ENCODE results near the gene GFAP.
A peak's percentile ranks its signal among the peaks of the same experiment; 100 is the strongest.
"Not testable (repeated sequence)": the region's sequence is repeated elsewhere in the genome, so short reads cannot be mapped to it uniquely, and the experiment has no call there.

GFAP gene

DNA sequence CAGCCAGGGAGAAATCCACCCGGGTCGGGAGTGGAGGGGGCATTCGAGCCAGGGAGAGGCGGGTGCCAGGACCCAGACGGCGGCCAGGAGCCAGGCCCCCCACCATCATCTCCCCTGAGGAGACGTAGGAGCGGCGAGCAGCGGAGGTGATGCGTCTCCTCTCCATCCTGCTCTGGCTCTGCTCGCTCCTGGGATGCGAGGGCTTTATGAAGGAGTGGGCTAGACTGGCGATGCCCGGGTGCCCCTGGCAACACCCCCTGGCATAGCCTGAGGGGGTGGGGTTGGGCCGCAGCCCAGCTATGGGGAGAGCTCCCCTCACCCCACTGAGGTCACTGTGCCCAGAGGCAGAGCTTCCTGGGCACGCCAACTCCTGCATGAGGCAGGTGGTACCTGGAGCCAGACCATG, at the start of gene GFAP:
Gene GFAP (minus strand): TSS at position 180 of the 406 bp plus-strand sequence. CDS start 14 bp downstream, at position 166.
- DNase-seq, result no peak

DNA sequence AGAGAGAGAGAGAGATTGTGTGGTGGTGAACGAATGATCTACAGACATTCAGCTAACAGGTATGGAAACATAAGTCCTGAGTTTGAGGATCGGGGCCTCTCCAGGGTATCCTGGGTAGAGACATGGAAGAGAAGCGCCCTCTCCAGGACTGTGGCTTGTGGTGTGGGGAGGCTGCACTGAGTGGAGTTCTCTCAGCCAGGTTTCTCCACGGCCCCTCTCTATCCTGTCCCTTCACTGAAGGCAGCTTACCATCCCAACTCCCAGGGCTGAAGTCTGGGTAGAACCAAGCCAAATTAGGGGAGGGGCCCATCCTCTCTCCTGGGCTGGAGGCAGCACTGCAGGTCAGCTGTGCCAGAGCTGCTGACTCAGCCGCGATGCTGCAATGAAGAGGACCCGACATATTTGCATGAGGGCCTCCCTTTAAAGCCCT, 46.6 kb upstream of the GFAP start:
- peak; percentile 15 to 16 for DNase-seq

DNA sequence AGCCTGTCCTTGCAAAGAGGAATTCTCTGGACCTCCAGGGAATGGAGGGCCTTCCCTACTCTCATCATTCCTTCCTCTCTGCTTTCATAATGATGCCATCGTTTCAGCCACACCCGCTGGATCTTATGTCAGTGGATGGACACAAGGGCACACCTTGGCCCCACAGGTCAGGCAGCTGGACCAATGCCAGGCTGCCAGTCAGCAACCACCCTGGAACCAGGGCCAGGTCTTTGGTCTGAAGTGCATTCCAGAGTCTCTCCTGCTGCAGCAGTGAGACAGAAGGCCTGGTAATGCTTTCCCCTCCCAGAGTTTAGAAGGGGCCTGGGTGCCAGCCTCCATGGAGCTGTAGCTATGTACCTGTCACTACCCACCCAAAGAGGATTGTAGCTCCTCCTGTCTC, 45.4 kb upstream of the GFAP start:
- no peak for DNase-seq

DNA sequence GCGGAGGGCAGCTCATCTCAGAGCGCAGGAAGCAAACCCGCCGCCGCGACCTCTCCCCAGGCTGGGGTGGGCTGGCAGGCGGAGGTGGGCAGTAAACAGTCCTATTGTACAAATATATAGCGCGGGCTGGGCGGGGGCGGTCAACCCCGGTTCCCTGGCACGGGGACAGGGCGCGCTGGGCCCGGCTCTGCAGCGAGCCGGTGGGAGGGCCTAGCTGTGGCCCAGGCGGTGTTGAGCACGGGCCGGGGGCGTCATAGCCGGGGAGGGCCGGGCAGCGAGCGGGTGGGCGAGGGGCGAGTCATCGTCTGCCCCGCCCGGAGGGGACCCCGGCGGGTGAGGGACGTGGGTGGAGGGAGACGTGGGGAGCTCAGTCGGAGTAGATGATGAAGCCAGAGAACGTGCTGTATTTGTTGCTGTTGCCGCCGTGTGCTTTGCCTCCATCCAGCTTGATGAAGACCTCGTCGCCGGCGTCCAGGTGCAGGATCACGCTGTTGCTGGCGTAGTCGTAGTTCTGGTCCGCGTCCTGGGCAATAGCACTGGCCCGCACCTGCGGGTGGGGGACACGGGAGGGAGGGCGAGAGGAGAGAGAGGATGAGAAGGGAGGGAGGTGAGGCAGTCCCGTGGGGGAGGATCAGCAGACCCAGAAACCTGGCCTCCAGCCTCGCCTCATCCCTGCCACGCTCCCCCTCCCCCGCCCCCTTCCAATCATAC, 44.7 kb upstream of the GFAP start:
- DNase-seq, result no peak

DNA sequence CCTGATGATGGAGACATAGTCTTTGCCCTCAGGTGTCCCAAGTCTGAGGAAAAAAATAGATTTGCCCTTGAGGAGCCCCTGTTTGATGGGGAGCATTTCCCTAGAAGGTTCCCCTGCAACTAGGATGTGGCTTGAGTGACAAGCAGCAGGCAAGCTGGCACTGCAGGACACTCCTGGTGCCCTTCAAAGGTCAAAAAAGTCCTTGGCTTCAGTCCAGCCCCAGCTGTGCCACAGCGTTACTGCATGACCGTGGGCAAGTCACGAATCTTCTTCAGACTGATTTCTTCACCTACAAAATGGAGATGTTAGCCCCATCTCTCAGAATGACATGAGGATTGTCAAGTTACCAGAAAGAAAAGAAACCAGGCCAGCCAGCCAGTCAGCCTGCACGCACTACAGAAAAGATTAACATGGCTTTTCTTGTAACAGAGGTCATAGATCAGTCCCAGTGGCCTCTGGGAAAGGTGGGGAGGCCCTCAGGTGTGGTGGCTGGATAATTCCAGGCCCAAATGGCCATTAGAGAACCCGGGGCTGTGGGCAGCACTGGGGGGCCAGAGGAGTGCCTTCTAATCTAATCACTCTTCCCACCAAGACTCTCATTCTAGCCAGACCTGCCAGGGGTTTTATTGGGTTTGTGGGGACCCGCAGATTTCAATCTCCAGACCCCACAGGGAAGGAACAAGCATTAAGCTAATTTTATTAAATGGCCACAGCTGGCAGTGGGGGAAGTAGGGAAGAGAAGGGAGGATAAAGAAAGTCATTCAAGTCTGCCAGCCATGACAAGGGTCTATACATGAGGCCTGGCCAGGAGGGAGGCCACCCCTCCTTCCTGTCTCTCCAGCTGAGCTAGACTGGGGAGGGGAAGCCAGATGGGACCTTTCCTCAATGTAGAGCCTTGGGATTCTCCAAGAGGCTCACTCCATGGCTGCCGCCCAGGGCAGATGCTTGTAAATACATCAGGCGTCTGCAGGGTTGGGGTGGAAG, 42.0 kb upstream of the GFAP start:
- DNase-seq, result no peak

DNA sequence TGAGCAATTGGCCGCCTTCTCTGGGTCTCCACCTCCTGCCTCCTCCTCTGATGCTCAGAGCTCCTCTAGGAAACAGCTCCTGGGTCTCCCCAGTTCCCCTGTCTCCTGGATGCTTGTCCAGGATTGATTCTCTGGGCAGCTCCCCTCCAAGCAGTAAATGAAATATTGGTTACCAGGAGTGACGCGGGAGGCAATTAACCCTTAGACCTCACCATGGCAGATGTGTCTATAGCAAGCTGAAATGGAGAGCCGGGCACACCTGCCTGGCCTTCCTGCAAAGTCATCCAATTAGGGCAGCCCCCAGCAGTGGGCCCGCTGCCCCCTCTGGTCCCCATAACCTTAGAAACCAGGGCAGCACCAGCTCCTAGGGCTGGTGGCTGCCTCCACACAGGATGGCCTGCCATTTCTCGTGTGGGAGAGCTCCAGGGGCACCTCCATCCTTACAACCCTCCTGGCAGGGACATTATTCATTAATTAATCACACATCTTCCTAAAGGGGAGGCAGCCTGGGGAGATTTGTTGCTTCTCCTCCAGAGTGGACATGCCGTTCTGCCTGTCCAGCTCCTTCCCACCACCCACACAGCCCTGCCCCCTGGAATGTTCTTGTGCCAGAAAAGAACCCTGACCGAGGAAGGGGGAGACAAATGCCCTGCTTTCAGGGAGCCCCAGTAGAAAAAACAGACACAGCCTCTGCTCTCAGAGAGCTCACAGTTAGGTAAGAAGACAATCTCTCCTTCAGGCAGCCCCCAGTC, 40.5 kb upstream of the GFAP start:
- no peak for DNase-seq

DNA sequence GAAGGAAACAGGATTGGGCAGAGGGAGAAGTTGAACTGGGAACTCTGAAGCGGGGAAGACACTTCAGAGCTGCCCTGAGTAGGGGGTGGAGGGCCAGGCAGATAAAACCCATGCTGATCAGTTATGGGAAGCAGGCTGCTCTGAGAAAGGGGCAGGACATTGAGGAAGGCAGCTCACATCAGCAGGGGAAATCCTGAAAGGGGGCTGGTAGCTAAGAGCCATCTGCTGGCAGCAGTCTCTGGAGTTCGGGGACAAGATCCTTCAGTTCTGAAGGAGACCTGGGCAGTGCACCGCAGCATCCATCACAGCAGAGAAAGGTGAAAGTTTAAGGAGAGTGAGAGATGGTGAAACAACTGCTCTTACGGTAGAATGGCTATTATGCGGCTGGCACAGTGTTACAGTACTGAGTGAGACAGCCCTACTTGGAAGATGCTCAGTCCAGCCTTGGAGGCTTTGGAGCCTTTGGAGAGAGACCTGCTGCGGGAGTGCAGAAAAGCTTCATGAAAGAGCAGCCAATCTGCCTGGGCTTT, 37.7 kb upstream of the GFAP start:
- no peak for DNase-seq

DNA sequence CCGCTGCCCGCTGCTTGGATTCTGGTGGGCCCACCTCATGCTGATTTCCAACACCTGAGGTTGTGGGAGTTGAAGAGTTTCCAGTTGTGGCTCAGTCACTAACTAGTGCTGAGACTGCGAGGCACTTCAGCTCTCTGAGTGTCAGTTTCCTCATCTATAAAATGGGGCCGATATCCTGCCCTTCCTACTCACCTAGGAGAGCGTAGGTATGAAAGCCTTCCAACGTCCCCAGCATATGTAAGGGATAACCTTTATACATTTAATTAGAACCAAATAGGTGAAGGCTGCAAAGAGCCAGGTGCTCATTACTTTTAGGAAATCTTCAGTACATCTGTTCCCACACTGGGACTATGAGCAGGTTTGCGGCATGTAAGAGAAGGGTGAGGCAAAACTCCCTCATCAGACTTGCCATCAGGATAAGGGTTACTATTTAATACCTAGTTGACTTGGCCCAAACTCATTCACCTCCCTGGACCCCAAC, 33.1 kb upstream of the GFAP start:
- no peak for DNase-seq

DNA sequence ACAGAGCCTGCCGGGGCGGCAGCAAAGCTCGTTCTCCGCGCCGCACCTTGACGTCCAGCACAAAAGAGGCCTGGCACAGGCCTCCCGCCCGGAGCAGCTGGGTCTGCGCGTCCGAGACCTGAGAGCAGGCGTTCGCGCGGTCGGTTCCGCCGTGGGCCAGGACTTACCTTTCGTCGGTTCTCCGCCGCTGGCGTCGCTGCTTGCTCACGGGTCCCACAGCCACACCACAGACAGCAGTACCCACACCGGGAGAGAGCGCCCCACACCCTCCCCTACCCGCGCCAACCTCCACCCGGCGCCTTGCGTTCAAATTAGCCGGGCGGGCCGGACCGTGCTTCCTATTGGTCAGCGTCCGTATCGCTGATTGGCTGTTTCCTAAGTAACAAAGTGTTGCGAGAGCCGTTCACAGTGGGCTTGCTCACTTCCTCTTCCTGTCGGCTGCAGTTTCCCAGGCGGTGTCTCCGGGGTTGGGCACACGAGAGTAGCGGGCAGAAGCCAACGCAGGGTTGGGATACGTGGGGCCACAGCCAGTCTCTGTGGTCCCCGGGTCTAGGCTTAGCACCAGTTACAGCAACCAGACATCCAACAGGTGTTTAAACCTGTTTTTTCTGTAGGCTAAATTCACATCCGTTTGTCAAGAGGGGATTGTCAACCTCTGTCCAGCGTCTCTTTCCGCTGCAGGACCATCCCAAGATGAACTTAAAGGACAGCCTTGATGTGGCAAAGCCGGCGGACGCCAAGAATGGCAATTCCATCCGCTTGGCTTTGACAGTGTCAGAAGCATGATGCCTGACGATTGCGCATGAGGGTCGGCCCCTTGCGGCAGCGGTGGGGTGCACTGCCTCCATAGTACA, 32.4 kb upstream of the GFAP start, which contains the start of gene KIF18B:
Gene KIF18B (minus strand): TSS at position 313 of the 854 bp plus-strand sequence. CDS start 11,429 bp downstream, outside the sequence.
- peak; percentile 99 for DNase-seq

DNA sequence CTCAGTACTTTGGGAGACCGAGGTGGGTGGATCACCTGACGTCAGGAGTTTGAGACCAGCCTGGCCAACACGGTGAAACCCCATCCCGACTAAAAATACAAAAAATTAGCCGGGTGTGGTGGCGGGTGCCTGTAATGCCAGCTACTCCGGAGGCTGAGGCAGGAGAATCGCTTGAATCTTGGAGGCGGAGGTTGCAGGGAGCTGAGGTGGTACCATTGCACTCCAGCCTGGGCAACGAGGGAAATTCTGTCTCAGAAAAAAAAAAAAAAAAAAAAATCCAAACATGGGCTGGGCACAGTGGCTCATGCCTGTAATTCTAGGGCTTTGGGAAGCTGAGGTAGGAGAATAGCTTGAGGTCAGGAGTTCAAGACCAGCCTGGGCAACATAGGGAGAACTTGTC, 30.4 kb upstream of the GFAP start:
- not testable (repeated sequence) for DNase-seq

DNA sequence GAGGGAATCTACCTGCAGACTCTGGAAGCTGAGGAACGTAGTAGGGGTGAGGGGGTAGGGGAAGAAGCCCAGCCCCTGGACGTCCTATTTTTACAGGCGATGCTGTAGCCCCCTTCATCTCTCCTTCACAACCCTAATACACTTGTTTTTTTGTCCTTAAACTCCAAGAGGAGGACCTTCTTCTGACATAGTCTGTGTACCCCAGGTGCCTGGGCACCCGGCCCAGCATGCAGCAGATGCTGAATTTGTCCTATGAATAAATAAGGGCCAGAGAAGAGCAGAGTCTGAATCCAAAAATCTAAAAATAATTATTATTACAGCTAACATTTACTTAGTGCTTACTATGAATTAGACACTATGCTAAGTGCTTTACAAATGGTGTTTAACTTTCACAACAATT, 27.2 kb upstream of the GFAP start:
- DNase-seq, result no peak

DNA sequence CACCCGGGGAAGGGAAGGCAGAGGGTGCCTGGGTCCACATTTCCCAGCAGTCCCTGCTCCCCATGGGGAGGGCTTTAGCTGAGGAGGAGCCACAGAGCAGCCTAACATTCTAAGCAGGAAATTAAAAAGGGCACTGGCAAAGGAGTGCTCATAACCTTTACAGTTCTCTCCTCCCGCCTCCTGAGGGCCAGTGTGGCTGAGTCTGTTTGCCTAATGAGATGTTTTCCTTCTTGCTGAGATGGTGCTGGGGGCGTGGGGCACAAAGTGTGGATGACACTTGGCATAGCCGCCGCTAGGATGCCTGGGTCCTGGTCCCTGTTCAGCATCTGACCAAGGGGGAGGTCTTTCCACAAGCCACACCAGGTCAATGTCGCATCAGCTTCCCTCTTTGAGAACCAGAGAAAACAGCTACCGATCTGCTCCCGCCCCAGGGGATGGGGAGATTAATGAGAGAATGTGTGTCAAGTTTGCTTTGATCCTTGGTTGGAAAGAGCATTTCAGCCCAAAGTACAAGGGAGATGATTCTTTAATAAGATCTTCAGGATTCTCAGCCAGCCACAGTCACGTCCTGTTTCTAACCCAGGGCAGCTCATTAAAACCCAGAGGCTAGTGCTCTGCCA, 26.5 kb upstream of the GFAP start:
- DNase-seq, result no peak

DNA sequence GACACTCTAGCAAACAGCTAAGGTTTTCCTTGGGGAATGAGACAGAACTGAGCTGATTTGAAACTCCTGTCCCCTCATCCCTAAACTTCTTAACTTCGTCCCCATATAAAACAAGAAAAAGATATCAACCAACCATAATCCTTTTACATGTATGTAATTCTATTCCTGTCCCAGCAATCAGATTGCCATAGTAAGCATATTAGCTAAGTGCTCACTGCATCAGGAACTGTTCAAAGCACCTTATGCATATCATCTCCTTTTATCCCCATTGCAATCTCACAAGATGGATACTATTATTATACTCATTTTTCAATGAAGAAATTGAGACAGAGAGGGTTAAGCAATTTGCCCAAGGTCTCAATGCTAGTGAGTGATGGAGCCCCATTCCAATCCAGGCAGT, 25.5 kb upstream of the GFAP start:
- DNase-seq, result no peak

DNA sequence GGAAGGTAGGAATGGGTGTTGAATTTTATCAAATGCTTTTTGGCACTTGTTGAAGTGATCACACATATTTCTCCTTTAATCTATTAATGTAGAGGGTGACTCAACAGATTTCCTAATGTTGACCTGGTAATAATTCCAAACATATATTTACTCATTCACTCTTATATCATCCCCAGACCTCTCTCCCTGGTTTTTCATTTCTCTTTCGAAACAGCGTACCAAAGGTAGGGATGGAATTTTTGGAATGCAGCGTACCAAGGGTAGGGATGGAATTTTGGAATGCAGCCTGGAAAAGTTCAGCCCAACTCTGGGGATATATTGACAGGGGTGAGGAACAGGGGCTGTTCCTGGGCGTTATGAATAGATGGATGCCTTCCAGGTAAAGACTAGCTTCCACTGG, 25.0 kb upstream of the GFAP start:
- DNase-seq, result no peak

DNA sequence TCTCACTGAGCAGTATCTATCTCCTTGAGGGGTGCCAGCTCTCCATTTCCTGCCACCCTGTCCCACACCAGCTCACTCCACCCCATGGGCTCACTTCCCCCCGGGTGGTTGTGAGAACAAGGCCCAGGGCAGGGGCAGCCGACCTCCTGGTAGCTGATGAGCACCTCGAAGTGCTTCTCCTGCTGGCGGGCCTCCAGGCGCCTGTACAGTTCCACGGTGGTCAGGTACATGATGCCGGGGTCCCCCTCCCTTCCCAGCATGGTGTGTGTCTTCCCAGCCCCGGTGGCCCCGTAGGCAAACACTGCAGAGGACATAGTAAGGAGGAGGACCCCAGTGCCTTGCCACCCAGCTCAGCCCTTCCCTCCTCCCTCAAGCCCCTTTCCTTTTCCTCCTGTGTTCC, 19.8 kb upstream of the GFAP start:
- DNase-seq, result no peak

DNA sequence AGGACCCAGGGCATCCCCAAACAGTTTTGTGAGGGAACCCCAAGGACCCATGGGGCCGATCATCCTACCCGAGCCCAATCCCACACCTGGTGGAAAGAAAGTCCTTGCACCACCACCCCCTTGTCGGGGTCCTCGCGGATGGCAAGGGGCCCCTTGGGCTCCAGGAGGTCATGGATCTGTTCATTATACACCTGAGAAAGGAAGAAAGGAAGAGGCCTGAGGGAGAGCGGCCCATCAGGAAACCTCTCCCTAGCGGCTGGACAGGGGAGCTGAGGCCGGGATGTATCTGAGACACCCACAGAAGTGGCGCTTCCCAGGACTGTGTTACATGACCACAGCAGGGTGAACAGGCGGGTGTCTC, 19.4 kb upstream of the GFAP start:
- no peak for DNase-seq

DNA sequence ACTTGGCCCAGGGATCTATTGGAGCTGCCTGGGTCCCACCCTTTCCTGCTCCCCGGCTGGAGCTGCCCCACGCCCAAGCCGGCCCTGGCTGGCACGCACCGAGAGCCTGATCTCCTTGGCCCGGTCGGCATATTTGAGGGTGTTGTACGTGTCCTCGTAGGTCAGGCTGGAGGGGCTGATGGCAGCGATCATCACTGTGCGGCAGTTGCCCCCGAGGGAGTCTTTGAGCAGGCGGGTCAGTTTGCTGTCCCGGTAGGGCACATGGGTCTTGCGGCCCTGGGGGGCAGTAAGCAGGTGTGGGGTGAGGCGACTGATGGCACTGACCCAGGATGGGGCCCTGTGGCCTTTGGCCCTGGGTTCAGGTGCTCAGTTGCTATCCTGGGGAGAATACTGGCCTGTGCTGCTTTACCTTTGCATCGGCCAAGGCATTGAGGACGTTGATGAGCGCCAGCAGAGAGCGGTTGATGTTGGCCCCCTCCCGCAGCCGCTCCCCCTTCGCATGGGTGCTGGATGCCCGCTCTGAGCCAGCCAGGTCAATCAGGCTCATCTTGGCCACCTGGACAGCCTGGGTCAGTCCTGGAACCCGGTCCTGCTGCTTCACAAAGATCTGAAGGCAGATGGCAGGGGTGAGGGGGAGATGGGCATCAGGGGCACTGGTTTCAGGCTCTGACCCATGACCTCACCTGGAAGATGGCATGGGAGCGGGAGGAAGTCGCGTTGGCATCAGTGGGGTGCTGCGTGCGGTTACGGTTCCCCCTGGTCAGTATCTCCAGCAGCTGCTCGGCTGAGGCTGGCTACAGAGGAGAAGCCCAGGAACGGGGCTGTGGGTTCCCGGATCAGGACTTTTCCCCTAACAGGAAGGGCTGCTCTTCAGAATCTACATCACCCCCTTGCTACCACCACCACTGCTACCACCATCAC, 18.8 kb upstream of the GFAP start:
- DNase-seq, result no peak

DNA sequence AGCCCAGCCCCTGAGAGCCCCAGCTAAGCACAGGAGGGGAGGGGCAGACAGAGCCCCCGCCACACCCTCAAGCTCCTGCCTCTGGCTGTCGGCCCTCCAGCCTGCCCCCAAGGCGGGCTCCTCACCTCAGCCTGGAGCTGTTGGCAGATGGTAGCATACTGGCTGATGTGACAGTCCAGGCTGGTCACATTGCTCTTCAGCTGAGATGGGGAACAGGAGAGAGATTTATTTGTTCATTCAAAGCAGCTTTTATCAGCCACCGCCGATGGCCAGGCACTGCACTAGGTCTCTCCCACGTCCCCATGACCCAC, 17.4 kb upstream of the GFAP start:
- DNase-seq, result no peak

DNA sequence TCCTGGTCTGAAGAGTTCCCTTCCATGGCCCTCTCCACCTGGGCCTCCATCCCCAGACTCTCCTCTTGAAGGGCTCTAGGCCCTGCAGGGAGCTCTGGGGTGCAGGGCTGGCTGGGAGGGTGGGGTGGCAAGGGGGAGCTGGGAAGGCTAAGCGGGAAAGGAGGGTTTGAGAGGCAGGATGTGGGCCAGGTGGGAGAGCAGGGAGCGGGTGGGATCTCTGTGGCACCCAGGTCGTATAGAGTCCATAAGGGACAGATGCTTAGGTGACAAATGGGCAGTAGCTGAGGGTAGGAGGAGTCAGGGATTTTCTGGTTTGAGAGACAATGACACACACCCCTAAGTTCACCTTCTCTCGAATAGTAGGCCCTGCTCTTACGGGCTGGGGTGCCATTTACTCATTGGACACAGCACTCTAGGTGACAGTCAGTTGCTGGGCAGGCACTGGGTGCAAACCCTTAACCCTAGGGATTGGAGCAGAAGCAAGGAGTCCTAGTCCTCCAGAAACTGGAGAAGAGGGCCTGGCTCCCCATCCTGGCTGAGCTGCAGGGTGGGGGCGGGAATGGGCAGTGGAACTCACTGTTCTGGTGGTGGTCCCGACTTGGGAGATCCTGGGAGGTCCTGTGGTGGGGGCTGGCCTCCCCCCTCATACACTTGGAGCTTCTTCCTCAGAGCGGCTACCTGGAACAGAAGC, 16.9 kb upstream of the GFAP start:
- DNase-seq, result no peak

DNA sequence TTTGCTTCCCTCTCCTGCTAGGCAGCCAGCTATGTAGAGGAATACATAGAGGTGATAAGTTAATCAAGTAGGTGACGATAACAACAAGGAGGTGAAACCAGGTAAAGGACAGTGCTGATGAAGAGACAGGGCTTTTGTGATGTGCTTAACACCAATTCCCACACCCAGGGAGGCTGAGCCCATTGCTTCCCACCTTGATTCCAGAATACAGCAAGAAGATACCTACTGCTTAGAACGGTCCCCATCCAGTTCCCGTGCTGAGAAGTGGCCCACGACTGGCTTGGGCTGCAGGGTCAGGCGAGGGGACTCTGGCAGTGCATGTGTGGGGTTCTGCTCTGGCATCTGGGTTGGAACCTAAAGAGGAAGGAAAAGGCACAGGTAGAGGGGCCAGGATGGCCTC, 16.1 kb upstream of the GFAP start:
- DNase-seq, result no peak

Data from AML-193 (cell line).